HEK293 (cell line): Measurements from ENCODE around the gene IL10RA.

Experiments
- CTCF ChIA-PET: fragments of 350-600 bp; formaldehyde crosslinking; extraction: SDS; loops from one replicate; lab custom pipeline; 2021; ENCODE audit warnings: antibody characterized with exemption; lab: Yijun Ruan, JAX
- POLR2A ChIA-PET: fragments of 300-600 bp; formaldehyde crosslinking; extraction: SDS; loops from one replicate; lab custom pipeline; 2020; ENCODE audit warnings: antibody characterized with exemption, inconsistent platforms; lab: Yijun Ruan, JAX
- H3K27ac ChIP-seq: fragments of 200-500 bp; sonication (Bioruptor generic); 2 replicates; pipeline ENCODE4 v1.5.1; 2014; ENCODE audit warnings: low read depth, low read length, control low read depth, inconsistent platforms; ENCODE audit errors: extremely low read depth
- H3K36me3 ChIP-seq, 2 experiments: fragments of 200-500 bp in 1 of 2; sonication (Bioruptor generic) in 1 of 2; 1 replicate in 1 of 2; 2 replicates in 1 of 2; pipeline ENCODE4 v1.5.1; 2014 to 2017; ENCODE audit warnings: inconsistent platforms in 2 of 2, low read length in 2 of 2; ENCODE audit not compliant: control insufficient read depth in 2 of 2, insufficient read depth in 1 of 2
- H3K4me1 ChIP-seq: fragments of 200-500 bp; sonication (Bioruptor generic); 2 replicates; pipeline ENCODE4 v1.5.1; 2014; ENCODE audit warnings: mild to moderate bottlenecking, low read length, inconsistent platforms; ENCODE audit not compliant: control insufficient read depth, insufficient read depth
- H3K4me3 ChIP-seq: 2 replicates; pipeline ENCODE4 v1.5.1; 2011; ENCODE audit warnings: low read depth, mild to moderate bottlenecking, control low read depth, low read length, moderate library complexity
- H3K9me3 ChIP-seq: fragments of 200-500 bp; sonication (Bioruptor generic); 2 replicates; pipeline ENCODE4 v1.5.1; 2014; ENCODE audit warnings: low read depth, low read length, inconsistent platforms; ENCODE audit not compliant: control insufficient read depth, insufficient read depth
- BCL11A ChIP-seq: fragments of 450-650 bp; formaldehyde crosslinking; IDR thresholded peaks from 2 replicates; pipeline ENCODE4 v1.5.1; 2016; ENCODE audit warnings: low read depth, missing biosample characterization, missing genetic modification characterization
- REPIN1 ChIP-seq: fragments of 450-650 bp; formaldehyde crosslinking; IDR thresholded peaks from 2 replicates; pipeline ENCODE4 v1.5.1; 2017; ENCODE audit warnings: missing biosample characterization, missing genetic modification characterization, low read depth
- SP3 ChIP-seq: fragments of 450-650 bp; formaldehyde crosslinking; IDR thresholded peaks from 2 replicates; pipeline ENCODE4 v1.5.1; 2016; ENCODE audit warnings: missing biosample characterization, missing genetic modification characterization
- SP7 ChIP-seq: fragments of 450-650 bp; formaldehyde crosslinking; IDR thresholded peaks from 2 replicates; pipeline ENCODE4 v1.5.1; 2016; ENCODE audit warnings: missing biosample characterization, missing genetic modification characterization
- TRIM28 ChIP-seq: IDR thresholded peaks from 2 replicates; pipeline ENCODE4 v1.6.1; 2011; ENCODE audit warnings: low read length, control low read depth, borderline replicate concordance
- ZBTB11 ChIP-seq: fragments of 450-650 bp; formaldehyde crosslinking; conservative IDR thresholded peaks from 2 replicates; pipeline ENCODE4 v1.5.1; 2016; ENCODE audit warnings: low read depth, missing biosample characterization, missing genetic modification characterization
- ZBTB17 ChIP-seq: fragments of 450-650 bp; formaldehyde crosslinking; IDR thresholded peaks from 2 replicates; pipeline ENCODE4 v1.5.1; 2016; ENCODE audit warnings: missing biosample characterization, missing genetic modification characterization
- ZIC2 ChIP-seq: fragments of 450-650 bp; formaldehyde crosslinking; IDR thresholded peaks from 2 replicates; pipeline ENCODE4 v1.5.1; 2016; ENCODE audit warnings: missing biosample characterization, missing genetic modification characterization
- ZNF155 ChIP-seq: fragments of 450-650 bp; formaldehyde crosslinking; IDR thresholded peaks from 2 replicates; pipeline ENCODE4 v1.5.1; 2016; ENCODE audit warnings: missing biosample characterization, missing genetic modification characterization
- ZNF184 ChIP-seq: fragments of 450-650 bp; IDR thresholded peaks from 2 replicates; pipeline ENCODE4 v1.5.1; 2018; ENCODE audit warnings: missing biosample characterization, mild to moderate bottlenecking, missing genetic modification characterization
- ZNF211 ChIP-seq: fragments of 450-650 bp; formaldehyde crosslinking; IDR thresholded peaks from 2 replicates; pipeline ENCODE4 v1.5.1; 2016; ENCODE audit warnings: low read depth, missing biosample characterization, missing genetic modification characterization
- ZNF223 ChIP-seq: fragments of 450-650 bp; formaldehyde crosslinking; IDR thresholded peaks from 2 replicates; pipeline ENCODE4 v1.5.1; 2016; ENCODE audit warnings: missing biosample characterization, missing genetic modification characterization
- ZNF335 ChIP-seq: fragments of 450-650 bp; formaldehyde crosslinking; conservative IDR thresholded peaks from 2 replicates; pipeline ENCODE4 v1.5.1; 2016; ENCODE audit warnings: missing biosample characterization, missing genetic modification characterization
- ZNF513 ChIP-seq: fragments of 450-650 bp; IDR thresholded peaks from 2 replicates; pipeline ENCODE4 v1.5.1; 2018; ENCODE audit warnings: missing biosample characterization, missing genetic modification characterization
- ZNF544 ChIP-seq: fragments of 450-650 bp; formaldehyde crosslinking; IDR thresholded peaks from 2 replicates; pipeline ENCODE4 v1.5.0; 2017; ENCODE audit warnings: missing biosample characterization, missing genetic modification characterization
- ZNF776 ChIP-seq: fragments of 450-650 bp; formaldehyde crosslinking; IDR thresholded peaks from 2 replicates; pipeline ENCODE4 v1.5.0; 2017; ENCODE audit warnings: missing biosample characterization, missing genetic modification characterization, borderline replicate concordance
- TF ChIP-seq, protein P1 (sequence below): fragments of 450-650 bp; formaldehyde crosslinking; optimal IDR thresholded peaks from 2 replicates; pipeline ENCODE3; 2016; ENCODE audit warnings: missing biosample characterization, mild to moderate bottlenecking, missing genetic modification characterization
- TF ChIP-seq, protein P2 (sequence below): fragments of 450-650 bp; formaldehyde crosslinking; IDR thresholded peaks from 2 replicates; pipeline ENCODE4 v1.5.1; 2016; ENCODE audit warnings: missing biosample characterization, missing genetic modification characterization
- TF ChIP-seq, protein P3 (sequence below): fragments of 450-650 bp; formaldehyde crosslinking; IDR thresholded peaks from 2 replicates; pipeline ENCODE4 v1.5.1; 2016; ENCODE audit warnings: missing biosample characterization, missing genetic modification characterization, borderline replicate concordance

The IL10RA gene

GRCh38 chr11:117960406-117960805 is 25.8 kb upstream of the IL10RA start:
- Histone ChIP-seq H3K4me1 (no peaks in the 10 kb centered on the region), H3K4me3 (no peak overlapping the region), H3K27ac (no peak overlapping the region), H3K36me3 (no peaks in the 10 kb centered on the region), H3K9me3 (no peaks in the 10 kb centered on the region)
- CTCF ChIA-PET, result interaction anchor here (0.7 to 2.6 kb wide), 5 partner anchors 9 to 734 kb away, joined by 3 to 8 read pairs (median 3); no protein-coding TSS in a partner anchor
- no peak for TF ChIP-seq ZBTB17 (tag by site-specific recombination)
- POLR2A ChIA-PET, result no interaction called here

- ChIA-PET CTCF (interaction anchor here (0.6 to 2.6 kb wide), 3 partner anchors 11 to 560 kb away, joined by 3 to 5 read pairs (median 3); no protein-coding TSS in a partner anchor), POLR2A (no interaction called here)
- Histone ChIP-seq H3K4me1 (no peaks in the 10 kb centered on the region), H3K4me3 (no peak overlapping the region), H3K27ac (no peak overlapping the region), H3K9me3 (no peaks in the 10 kb centered on the region), H3K36me3 (no peaks in the 10 kb centered on the region)
- TF ChIP-seq SP3, result no peak
- TF ChIP-seq, protein P1, sequence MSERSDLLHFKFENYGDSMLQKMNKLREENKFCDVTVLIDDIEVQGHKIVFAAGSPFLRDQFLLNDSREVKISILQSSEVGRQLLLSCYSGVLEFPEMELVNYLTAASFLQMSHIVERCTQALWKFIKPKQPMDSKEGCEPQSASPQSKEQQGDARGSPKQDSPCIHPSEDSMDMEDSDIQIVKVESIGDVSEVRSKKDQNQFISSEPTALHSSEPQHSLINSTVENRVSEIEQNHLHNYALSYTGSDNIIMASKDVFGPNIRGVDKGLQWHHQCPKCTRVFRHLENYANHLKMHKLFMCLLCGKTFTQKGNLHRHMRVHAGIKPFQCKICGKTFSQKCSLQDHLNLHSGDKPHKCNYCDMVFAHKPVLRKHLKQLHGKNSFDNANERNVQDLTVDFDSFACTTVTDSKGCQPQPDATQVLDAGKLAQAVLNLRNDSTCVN, result no peak
- no peak for TF ChIP-seq BCL11A
- TF ChIP-seq ZNF223, result no peak
- no peak for TF ChIP-seq ZIC2 (tag by site-specific recombination)
- no peak for TF ChIP-seq ZNF776 (tag by site-specific recombination)
- TF ChIP-seq ZBTB11, result no peak
- no peak for TF ChIP-seq ZNF544 (tag by site-specific recombination)
- TF ChIP-seq ZNF155 (tag by site-specific recombination), result no peak
- TF ChIP-seq ZNF335, result no peak
- no peak for TF ChIP-seq TRIM28
- TF ChIP-seq, protein P2, sequence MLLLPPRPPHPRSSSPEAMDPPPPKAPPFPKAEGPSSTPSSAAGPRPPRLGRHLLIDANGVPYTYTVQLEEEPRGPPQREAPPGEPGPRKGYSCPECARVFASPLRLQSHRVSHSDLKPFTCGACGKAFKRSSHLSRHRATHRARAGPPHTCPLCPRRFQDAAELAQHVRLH (tag by site-specific recombination), result no peak
- no peak for TF ChIP-seq REPIN1 (tag by site-specific recombination)
- TF ChIP-seq ZNF184 (tag by site-specific recombination), result no peak
- TF ChIP-seq SP7 (tag by site-specific recombination), result no peak
- TF ChIP-seq, protein P3, sequence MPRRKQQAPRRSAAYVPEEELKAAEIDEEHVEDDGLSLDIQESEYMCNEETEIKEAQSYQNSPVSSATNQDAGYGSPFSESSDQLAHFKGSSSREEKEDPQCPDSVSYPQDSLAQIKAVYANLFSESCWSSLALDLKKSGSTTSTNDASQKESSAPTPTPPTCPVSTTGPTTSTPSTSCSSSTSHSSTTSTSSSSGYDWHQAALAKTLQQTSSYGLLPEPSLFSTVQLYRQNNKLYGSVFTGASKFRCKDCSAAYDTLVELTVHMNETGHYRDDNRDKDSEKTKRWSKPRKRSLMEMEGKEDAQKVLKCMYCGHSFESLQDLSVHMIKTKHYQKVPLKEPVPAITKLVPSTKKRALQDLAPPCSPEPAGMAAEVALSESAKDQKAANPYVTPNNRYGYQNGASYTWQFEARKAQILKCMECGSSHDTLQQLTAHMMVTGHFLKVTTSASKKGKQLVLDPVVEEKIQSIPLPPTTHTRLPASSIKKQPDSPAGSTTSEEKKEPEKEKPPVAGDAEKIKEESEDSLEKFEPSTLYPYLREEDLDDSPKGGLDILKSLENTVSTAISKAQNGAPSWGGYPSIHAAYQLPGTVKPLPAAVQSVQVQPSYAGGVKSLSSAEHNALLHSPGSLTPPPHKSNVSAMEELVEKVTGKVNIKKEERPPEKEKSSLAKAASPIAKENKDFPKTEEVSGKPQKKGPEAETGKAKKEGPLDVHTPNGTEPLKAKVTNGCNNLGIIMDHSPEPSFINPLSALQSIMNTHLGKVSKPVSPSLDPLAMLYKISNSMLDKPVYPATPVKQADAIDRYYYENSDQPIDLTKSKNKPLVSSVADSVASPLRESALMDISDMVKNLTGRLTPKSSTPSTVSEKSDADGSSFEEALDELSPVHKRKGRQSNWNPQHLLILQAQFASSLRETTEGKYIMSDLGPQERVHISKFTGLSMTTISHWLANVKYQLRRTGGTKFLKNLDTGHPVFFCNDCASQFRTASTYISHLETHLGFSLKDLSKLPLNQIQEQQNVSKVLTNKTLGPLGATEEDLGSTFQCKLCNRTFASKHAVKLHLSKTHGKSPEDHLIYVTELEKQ (tag by site-specific recombination), result no peak
- no peak for TF ChIP-seq ZNF211 (tag by site-specific recombination)
- no peak for TF ChIP-seq ZNF513 (tag by site-specific recombination)
Measured at GRCh38 chr11:117961896-117962295, 24.3 kb upstream of the IL10RA start.
